HG02798 (cell line): ENCODE data around the gene RNFT1.
"Not testable (repeated sequence)": the region's sequence is repeated elsewhere in the genome, so short reads cannot be mapped to it uniquely, and the experiment has no call there.

Source experiments
- ATAC-seq: cut with Tn5 transposase; IDR thresholded peaks from one replicate; pipeline ENCODE4 v1.9.1; 2021; ENCODE audit warnings: mild to moderate bottlenecking; ENCODE audit not compliant: unreplicated experiment, poor library complexity

RNFT1 gene, protein sequence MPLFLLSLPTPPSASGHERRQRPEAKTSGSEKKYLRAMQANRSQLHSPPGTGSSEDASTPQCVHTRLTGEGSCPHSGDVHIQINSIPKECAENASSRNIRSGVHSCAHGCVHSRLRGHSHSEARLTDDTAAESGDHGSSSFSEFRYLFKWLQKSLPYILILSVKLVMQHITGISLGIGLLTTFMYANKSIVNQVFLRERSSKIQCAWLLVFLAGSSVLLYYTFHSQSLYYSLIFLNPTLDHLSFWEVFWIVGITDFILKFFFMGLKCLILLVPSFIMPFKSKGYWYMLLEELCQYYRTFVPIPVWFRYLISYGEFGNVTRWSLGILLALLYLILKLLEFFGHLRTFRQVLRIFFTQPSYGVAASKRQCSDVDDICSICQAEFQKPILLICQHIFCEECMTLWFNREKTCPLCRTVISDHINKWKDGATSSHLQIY

DNA sequence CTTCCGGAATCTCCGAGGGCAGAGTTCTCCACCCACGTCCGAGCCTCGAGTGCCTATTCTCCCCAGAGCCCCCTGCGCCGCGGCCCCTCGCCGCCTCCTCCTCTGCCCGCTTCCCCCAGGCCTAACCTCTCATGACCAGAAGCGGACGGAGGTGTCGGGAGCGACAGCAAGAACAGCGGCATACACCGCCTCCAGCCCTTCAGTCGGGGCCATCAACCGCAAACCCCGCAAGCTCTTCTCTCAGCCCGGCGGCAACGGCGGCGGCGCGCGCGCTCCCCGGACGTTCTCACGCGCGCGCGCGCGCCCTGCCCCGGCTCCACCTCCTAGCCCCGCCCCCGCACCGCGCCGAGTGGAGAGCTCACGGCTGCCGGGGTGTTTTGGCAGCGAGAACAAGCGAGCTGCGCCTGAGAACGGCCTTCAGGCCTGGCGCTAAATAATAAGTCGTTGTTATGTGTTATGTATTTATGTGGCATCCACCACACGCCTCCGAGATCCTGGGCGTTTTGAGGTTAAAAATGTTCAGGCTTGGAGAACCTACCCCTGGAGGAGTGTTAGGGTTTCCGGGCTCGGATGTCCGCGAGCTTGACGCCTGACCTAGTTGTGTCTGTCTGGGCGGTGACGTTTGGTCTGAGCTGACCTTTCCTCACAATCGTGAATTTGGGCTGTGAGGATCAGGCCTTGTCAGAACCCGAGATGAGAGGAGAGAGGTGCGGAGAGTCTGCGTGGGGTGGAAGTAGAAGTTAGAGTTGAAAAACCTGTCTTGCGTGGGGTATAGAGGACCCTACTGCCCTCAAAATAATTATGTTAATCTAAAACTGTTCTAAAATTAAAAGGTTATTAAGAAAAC, at the start of gene RNFT1:
TSS of gene RNFT1 (minus strand) at position 259 of the 847 bp plus-strand sequence. CDS start at position 182, 77 bp downstream.
- peak; percentile 87 for ATAC-seq

DNA sequence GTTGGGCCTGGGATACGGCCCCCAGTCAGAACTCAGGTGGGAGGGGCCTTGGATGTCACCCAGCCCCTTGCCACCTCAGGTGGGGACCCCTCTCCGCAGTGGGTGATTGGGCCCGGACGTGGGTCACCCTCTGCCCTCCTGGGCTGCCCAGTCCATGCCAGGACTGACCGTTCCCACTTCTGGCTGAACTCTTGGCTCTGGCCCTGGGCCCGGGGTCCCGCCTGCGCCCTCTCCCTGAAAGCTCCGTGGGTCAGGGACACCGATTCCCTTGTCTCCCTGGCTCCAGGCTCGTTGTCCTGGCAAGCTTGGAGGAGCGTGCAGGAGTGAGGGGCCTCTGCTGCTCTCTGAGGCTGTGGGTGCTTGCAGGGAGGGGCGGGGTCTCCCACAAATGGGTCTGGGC, 44.8 kb upstream of the RNFT1 start:
- not testable (repeated sequence) for ATAC-seq

DNA sequence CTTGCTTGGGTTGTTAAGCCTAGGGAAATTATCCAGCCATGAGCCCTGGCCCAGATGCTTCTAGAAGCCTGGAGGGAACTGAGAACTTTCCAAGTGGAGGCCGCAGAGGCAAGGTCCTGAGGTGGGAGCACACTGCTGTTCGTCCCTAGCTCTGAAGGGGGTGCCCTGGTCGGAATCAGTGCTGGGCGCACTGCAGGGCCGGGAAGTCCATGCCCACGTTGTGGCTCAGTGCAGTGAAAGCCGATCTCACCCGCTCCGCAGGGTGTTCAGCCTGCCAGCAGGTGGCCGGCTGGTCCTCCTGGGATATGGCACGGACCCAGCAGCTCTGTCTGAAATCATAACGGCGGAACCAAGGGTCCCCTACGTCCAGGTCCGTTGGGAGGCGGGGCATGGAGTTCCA, 43.8 kb upstream of the RNFT1 start:
- not testable (repeated sequence) for ATAC-seq

DNA sequence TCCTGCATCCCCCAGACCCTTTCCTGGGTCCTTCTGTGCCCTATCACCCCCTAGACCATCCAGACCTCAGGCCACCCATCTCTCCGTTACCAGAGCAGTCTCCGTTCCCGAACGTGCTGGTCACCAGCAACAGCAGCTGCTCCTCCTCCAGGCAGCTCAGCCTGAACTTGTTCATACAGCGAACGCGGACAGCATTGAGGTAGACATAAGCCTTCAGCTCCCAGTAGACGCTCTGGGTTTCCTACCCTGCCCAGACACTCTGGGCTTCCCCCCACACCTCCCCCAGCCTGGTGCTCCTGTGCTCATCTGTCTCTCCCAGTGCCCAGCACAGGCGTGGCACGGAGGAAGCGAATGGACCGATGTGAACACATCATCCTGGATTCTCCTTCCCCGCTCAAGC, 41.6 kb upstream of the RNFT1 start:
- ATAC-seq: no peak

DNA sequence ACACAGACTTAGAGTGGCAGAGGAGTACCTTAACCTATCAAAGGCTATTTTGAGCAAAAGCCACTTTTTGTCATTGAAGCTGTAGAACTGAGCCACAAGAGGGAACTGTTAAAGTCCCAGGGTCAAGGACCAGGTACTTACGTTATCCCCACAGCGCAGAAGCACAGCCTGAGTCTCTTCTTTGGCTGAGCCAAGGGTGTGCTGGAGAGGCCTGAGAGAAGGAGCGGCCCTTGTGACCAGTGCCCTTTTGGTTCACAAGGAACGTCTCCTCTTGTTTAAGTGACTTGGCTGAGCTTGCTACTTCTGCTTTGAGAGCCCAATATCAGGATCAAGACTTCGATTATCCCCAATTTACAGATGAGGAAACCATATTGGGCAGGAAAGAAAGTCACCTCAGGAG, 40.0 kb upstream of the RNFT1 start:
- not testable (repeated sequence) for ATAC-seq

DNA sequence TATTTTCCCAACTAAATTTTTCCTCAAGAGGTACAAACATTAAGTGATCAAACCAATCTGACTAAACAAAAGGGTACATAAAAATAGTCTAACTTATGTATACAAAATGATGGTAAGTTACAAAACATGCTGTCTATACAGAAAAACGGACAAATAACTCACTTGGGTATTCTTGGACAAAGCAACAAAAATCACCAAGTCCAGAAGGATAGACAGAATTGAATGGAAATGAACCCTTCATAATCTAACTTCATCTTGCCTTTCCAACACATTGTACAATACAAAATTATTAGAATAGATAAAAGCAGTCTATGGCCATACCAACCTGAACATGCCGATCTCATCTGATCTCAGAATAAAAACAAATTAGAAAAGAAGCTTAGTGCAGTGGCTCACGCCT, 37.9 kb upstream of the RNFT1 start:
- ATAC-seq: not testable (repeated sequence)

DNA sequence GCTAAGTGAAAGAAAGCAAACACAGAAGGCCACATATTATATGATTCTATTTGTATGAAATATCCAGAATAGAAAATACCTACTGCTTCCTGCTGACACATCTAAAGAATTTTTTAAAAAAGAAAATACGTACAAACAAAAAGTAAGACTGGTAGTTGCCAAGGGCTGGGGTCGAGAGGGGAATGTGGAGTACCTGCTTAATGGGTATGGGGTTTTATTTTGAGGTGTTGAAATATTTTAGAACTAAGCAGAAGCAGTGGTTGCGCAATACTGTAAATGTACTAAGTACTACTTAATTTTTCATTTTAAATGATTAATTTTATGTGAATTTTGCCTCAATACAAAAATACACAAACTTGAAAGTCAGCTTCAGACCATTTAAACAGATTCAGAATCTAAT, 32.1 kb upstream of the RNFT1 start:
- not testable (repeated sequence) for ATAC-seq

DNA sequence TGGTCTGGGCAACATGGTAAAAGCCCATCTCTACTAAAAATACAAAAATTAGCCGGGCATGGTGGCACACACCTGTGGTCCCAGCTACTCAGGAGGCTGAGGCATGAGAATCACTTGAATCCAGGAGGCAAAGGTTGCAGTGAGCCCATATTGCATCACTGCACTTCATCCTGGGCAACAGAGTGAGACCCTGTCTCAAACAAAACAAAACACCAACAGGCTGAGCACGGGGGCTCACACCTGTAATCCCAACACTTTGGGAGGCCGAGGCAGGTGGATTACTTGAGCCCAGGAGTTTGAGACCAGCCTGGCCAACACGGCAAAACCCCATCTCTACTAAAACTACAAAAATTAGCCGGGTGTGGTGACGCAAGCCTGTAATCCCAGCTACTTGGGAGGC, 10.6 kb upstream of the RNFT1 start:
- ATAC-seq: not testable (repeated sequence)

DNA sequence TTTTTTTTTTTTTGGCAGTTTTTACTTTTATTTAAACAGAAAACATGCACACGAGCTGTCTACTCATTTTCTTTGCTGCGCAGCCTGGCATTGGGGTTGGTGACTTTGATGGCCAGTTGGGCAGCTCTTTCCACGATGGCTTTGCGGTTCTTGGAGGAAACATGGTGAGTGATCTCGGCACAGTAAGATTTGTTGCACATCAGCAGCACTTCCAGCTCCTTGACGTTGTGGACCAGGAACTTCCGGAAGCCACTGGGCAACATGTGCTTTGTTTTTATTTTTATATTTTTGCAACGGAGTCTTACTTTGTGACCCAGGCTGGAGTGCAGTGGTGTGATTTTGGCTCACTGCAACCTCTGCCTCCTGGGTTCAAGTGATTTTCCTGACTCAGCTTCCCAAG, 8.9 kb upstream of the RNFT1 start:
- ATAC-seq: not testable (repeated sequence)

DNA sequence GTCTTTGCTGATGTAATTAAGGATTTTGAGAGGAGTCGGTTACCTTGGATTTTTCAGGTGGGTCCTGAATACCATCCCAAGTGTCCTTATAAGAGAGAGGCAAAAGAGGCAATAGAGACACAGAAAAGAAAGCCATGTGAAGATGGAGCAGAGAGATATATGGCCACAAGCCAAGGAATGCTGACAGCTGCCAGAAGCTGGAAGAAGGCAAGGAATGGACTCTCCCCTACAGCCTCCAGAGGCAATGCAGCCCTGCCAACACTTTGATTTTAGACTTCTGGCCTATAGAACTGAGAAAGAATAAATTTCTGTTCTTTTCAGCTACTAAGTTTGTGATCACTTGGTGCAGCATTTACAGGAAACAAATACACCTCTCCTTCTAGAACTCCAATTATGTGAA, 8.2 kb upstream of the RNFT1 start:
- no peak for ATAC-seq

DNA sequence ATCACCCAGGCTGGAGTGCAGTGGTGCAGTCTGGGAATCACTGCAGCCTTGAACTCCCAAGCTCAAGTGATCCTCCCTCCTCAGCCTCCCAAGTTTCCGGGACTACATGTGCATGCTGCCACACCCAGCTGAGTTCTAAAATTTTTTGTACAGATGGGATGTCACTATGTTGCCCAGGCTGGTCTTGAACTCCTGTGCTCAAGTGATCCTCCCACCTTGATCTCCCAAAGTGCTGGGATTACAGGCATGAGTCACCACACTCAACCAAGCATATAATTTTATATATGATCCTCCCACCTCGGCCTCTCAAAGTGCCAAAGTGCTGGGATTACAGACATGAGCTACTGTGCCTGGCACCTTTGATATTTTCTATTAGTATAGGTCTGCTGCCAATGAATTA, 7.2 kb upstream of the RNFT1 start:
- ATAC-seq: not testable (repeated sequence)

DNA sequence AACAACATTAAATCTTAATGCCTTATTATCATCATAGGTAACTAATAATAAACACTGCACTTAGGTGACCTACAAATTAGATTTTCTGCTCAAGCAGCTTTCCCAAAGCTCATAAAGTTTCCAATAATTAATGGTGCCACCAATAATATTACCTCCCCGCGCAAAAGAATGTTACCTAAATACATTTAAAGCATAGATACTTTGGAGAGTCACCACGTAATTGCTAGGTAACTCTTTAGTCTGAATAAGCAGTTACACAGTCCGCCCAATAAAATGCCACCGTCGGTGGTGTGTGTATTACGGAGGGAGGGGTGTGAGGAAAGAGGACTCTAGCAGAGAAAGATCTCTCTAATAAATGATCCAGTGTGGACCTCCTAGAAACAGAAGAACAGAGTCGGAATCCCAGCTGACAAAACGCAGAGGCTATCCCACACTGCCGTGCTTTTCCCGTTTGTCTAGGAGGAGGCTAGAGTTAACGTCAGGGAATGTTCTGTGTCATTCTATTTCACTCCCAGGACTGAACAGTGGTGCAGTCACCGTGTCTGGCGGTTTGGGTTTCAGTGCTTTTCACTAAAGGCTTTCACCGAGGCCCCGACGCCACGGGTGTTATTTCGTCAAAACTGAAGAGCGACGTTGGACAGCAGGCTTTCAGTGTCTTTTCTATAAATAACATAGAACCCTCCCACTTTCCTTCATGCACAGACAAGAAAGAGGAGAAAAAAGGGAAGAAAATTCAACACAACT, 630 bp downstream of the RNFT1 start:
- peak; percentile 36 for ATAC-seq

DNA sequence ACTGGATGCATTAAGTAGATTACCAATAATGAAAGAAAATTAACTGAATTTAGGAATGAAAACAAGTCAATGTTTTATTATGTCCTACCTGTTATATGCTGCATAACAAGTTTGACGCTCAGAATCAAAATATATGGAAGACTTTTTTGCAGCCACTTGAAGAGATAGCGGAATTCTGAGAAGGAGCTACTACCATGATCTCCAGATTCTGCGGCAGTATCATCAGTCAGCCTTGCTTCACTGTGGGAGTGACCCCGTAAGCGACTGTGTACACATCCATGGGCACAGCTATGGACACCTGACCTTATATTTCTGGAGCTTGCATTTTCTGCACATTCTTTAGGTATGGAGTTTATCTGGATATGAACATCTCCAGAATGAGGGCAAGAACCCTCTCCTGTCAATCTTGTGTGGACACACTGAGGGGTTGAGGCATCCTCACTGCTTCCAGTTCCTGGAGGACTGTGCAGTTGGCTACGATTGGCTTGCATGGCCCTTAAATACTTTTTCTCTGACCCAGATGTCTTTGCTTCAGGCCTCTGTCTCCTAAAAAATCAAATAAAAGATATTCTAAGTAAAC, 1.7 kb downstream of the RNFT1 start:
- no peak for ATAC-seq

DNA sequence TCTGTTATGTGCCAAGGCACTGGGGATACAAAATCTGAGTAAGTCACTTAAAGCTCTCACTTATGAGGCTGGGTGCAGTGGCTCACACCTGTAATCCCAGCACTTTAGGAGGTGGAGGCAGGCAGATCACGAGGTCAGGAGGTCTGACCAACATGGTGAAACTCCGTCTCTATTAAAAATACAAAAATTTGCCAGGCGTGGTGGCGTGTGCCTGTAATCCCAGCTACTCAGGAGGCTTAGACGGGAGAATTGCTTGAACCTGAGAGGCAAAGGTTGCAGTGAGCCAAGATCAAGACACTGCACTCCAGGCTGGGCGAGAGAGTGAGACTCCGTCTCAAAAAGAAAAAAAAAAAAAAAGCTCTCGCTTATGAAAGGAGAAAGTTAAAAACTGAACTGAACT, 5.0 kb downstream of the RNFT1 start:
- not testable (repeated sequence) for ATAC-seq

DNA sequence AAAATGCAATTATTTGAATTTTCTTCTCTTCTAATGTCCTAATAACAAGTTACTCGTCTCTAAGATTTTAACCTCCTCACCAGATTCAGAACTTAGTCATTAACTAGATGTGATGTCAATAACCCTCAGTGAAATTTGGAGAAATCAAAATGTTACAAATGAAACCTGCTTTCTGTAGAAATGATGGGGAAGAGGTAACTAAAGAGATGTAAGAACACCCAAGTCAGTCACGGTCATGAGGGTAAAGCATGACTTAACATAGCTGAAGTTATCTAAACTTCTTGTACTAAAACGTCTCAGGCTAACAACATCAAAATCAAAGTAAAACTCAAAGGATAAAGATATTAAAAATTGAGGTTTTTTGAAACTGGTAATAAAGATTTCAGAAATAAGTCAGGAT, 9.7 kb downstream of the RNFT1 start:
- ATAC-seq: no peak

DNA sequence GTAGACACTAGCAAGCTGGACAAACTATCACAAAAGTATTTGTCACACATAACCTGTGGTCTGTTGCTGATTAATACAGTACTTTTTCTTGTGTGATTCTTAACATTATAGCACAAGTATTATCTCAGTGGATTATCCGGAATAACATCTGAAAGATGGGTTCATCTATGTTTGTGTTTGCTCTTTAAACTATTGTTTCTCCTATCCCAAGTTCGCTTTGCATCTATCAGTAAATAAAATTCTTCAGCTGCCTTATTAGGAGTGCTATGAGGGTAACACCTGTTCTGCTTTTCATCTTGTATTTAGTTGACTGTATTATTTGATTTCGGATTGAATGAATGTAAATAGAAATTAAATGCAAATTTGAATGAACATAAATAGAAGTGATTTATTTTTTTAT, 14.5 kb downstream of the RNFT1 start:
- no peak for ATAC-seq

DNA sequence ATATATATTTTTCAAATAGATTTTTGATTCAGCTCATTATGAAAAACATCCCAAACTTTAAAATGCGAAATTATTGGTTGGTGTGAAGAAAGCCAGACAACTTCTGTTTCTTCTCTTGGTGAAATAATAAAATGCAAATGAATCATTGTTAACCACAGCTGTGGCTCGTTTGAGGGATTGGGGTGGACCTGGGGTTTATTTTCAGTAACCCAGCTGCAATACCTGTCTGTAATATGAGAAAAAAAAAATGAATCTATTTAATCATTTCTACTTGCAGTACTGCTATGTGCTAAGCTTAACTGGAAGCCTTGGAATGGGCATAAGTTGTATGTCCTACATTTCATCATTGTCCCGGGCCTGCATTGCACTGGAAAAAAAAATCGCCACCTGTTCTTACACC, 17.2 kb downstream of the RNFT1 start:
- ATAC-seq: not testable (repeated sequence)

DNA sequence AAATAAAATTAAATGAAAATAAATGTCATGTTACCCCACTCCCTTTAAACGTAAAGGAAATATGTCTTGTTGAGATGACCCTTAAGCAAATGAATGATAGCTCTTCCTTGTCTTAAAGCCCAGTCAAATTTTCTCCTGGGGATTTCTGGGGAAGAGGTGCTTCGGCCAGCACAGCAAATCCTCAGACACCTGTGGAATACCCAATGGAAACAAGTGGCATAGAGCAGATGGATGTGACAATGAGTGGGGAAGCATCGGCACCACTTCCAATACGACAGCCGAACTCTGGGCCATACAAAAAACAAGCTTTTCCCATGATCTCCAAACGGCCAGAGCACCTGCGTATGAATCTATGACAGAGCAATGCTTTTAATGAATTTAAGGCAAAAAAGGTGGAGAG, 18.1 kb downstream of the RNFT1 start:
- not testable (repeated sequence) for ATAC-seq

DNA sequence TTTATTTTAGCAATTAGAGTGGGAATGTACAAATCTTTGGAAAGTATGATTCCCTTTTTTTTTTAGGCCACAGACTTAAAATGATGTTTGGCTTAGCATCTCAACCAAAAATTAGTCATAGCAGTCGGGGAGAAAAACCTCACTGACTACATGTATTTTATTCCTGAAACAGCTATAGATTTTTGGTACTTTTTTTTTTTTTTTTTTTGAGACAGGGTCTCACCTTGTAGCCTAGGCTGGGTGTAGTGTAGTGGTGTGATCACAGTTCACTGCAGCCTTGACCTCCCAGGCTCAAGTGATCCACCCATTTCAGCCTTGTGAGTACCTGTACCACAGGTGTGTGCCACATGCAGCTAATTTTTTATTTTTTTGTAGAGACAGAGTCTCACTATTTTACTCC, 23.4 kb downstream of the RNFT1 start:
- no peak for ATAC-seq

DNA sequence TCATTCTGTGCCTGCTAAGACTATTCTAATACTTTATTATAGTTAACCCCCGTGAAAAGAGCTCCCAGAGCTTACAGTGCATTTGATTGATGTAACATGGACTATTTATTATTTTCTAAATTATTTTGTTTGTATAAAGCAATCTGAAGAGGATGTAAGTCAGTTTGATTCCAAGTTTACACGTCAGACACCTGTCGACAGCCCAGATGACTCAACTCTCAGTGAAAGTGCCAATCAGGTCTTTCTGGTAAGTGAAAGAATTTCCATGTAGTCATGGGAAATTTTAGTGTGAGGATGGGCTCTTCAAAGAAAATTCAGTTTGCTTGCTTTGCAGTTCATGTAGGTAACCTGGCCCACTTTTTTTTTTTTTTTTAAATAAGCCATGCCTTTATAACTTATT, 23.8 kb downstream of the RNFT1 start:
- ATAC-seq: not testable (repeated sequence)
